Stimulated activated CD4-positive, alpha-beta T cell treated with anti-CD3 and anti-CD28 coated beads, Interleukin-1b, Interleukin-23, amount 100 ng/mL, for 48 hours (primary cell): ENCODE measurements around the gene GALNS.

ENCODE experiments used
- DNase-seq: peaks from one replicate; pipeline ENCODE4 v3.0.0-alpha.2; 2020

GALNS gene

DNA sequence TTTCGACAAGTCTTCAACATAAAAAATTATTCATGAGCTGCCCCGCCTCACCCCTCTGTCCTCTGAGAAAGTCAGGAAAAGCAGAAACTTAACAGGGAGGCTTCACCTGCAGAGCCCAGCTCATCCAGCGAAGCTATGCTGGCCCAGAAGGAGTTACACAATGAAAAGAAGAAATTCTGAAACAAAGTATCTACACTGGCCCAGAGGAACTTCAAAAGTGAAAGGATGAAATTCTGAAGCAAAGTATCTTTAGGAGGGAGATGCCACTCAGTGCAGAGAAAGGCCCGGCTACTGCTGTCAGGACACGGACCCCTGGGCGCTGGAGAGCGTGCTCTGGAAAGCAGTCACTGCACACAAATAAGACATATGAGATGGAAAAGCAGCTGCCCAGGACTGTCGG, 1.6 kb downstream of the GALNS start:
- DNase-seq, result no peak

DNA sequence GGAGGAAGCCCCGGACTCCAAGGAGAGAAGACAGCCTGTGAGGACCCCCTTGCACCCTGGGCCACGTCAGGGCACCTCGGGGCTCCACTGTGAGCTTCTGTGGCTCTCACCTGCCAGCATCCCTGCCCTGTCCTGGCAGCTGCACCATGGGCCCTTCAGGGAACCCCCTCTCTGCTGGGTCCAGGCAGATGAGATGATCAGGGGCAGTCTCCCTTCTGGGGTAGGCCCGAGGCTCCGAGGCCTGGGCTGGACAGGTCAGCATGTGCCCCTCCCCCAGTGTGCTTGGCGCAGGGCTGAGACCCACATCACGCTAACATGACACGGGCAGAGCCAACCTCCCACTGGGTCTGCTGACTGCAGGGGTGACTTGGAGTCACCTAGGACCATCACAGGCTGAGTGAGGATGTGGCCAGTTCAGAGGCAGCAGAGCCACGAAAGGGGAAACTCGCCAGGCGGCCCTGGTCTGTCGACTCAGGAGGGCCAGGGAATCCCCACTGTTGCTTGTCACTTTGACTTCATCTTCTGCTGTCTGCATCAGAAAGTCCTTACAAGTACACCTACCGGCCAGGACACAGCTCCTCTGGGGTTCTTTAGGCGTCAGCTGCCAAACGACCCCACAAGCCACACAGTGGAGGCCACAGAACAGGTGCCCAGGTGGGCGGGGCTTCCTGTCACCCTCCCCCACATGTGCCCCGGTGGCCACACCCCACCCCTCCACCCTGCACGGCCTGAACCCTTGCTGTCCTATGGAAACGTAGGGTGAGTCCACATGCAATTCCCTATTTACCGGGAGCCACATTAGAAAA, 2.2 kb downstream of the GALNS start:
- no peak for DNase-seq

DNA sequence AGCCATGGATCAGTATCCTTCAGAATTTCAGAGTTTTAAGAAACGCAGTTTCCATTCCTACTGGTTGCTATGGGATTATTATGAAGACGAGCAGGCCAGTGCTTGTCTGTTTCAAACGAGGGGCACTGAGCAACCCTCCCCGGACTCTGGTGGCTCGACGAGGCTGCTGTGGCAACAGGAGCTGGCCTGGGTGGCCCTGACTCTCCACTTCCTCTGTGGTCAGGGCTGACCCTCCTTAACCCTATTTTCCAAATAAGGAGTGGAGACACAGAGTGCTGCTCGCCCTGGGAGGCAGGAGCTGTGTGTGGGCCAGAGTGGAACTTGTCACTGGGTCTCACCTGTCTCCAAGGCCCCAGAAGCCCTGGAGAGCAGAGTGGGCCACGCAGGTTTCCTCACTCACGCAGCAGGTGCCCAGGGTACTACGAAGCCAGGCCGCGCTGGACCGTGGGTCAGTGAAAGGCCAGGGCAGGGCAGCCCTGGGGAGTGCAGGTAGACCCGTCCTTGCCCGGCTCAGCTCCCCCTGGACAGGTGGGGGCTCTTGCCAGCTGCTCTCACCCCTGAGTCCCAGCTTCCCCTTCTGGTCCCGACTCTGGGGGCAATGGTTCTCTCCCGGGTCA, 3.3 kb downstream of the GALNS start:
- no peak for DNase-seq

GRCh38 chr16:88851616-88852015, 5.1 kb downstream of the GALNS start:
- DNase-seq, result no peak

GRCh38 chr16:88850531-88851199, 6.1 kb downstream of the GALNS start:
- no peak for DNase-seq

DNA sequence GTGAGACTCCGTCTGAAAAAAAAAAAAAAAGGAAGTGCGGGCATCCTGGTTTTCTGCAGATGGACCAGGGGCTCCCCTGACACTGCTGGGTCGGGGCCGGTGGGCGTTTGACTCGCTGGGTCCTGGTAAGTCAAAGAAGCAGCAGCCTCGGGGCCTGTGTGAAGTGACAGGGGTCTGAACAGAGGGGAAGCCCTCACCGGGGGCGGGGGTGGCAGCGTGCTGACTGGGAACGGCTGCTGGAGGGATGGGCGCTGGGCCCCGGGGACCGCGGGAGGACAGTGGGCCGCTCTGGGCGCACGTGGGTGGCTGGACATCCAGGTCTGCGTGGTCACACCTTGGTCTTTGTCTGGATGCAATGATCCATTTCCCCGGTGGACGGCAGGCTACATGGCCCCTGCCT, 8.2 kb downstream of the GALNS start:
- no peak for DNase-seq

- no peak for DNase-seq
Observed at GRCh38 chr16:88847654-88848053, 9.1 kb downstream of the GALNS start.

GRCh38 chr16:88846088-88846487, 10.7 kb downstream of the GALNS start:
- DNase-seq, result no peak

DNA sequence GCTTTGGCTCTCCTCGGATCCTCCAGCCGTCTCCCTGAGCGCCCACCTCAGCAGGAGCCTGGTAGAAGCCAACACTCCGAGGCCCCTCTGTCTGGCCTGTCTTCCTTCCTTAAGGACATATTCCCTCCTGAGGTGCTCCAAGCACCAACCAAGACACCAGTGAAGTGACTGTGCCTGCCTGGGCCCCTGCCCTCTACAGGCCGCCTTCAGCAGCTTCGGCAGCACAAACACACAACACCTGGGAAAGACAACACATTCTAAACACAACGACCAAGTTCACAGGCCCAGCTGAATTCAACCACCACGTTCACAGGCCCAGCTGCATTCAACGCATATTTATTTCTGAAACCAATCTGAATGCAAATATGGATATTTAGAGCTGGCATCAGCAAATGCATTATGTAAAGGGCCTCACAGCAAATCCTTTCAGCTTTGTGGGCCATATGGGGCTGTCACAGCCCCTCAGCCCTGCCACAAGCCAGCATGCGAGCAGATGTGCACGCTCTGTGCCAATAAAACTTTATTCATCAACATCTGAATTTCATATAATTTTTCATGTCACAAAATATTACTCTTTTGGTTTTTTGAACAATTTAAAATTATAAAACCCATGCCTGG, 12.2 kb downstream of the GALNS start:
- DNase-seq, result no peak

- DNase-seq, result no peak
Observed at GRCh38 chr16:88843256-88843655, 13.5 kb downstream of the GALNS start.

- DNase-seq, result no peak
Observed at GRCh38 chr16:88842806-88843205, 13.9 kb downstream of the GALNS start.

GRCh38 chr16:88842308-88842756, 14.4 kb downstream of the GALNS start:
- DNase-seq, result no peak

- DNase-seq, result no peak
Observed at GRCh38 chr16:88841521-88842307, 15.0 kb downstream of the GALNS start.

DNA sequence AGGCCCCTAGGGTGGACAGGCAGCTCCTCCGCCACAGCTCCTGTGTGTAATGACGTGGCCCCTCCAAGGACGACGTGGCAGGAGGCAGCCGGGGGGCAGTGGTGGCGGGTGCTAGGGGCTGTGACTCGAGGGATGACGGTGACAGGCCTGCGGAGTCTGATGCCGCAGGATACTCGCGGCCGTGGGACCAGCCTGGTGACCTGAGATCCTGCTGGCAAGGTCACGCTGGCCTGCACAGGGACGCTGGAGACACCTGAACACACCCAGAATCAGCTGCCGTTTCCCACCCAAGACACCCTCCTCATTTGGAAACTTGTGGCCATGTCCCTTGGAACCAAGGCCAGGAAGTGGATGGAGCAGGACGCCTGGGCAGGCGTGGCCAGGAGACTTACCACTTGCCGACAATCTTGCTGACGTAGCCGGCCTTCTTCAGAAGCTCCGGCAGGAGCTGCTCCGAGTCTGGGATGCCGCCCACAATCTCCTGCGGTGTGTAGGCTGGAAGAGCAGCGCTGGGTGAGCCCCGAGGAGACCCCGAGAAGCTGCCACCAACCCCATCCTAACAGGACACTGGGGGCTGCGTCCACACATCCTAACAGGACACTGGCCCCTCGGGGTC, 16.0 kb downstream of the GALNS start:
- no peak for DNase-seq

DNA sequence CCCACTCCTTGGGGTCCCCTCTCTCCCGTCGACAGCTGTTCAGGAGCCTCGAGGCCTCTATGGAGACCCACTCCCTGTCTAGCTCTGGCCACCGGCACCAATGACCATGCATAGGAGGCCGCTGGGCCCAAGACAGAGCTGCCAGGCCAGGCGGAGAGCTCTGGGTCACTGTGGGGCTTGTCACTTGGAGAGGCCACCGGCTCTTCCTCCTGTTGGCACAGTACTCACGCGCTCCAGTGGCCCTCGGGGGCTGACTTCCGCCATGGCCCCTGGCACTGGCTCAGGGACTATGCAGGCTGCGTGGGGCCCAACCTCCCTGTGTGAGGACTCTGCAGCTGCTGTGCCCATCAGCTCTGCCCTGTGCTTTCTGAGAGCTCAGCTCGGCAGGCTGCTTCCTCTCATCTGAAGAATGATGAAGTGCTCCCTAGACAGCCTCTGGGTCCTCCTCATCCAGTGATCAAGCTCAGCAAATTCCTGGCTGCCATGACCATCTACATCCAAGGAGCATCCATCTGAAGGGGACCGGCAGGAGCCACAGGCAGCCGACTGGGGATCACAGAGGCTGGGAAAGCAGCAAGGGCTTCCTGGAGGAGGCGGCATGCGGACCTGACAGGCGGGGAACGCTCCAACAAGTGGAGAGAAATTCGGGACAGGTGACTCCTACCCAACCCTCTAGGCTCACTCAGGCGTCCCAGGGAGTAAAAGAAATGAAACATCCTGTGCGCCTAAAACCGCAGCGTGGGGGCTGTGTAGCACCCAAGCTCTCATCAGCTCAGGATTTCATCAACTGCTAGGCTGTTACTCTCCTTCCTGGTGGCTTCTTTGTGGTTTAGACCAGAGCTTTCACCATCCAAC, 16.8 kb downstream of the GALNS start:
- no peak for DNase-seq

DNA sequence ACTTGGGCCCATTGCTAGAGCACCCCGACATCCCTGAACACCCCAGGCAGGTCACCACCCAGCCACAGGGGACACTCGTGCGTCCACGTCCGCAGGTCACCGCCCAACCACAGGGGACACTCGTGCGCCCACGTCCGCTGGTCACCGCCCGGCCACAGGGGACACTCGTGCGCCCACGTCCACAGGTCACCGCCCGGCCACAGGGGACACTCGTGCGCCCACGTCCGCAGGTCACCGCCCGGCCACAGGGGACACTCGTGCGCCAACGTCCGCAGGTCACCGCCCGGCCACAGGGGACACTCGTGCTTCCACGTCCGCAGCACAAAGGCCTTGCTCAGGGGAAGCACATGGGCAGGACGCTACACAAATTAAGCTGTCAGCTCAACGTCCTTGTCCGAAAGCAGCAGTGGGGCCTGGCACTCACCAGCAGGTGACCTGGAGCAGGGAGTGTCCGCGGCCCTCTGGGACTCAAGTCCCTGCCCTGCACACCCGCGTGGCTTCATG, 17.7 kb downstream of the GALNS start:
- no peak for DNase-seq

- DNase-seq, result no peak
Observed at GRCh38 chr16:88838566-88838965, 18.2 kb downstream of the GALNS start.

DNA sequence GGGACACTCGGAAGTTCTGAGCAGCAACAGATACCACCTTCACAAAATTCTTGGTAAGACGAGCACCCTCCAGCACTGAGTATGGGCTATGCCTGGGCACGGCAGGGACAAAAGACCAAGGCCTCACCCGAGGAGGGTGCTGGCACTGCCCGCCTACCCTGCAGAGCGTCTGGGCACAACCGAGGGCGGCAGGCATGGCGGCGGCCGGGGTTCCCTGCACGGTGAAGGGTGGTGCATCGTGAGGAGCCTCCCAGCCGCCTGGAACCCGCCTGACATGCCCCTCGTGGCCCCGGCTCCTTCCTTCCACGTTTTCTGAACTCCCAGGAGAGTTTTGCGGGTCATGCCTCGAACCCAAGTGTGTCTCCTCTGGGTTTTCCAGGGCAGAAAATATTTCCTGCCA, 18.9 kb downstream of the GALNS start:
- DNase-seq, result no peak

DNA sequence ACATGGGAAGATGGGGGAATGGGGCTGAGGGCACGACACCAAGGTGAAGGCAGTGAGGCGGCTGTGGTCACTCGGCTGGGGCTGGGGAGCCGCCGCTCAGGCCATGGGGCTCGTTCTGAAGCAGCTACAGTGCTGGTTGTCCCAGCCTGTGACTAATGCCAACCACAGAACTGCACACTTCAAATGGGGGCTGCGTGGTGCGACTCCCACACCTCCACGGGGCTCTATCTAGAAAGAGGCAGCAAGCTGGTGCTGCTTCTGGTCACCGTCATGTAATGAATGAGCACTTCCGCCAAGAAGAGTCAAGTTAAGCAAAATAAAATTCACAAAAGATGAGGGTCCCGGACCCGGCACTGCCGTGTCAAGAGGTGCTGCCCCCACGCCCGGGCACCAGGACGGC, 20.0 kb downstream of the GALNS start:
- no peak for DNase-seq

DNA sequence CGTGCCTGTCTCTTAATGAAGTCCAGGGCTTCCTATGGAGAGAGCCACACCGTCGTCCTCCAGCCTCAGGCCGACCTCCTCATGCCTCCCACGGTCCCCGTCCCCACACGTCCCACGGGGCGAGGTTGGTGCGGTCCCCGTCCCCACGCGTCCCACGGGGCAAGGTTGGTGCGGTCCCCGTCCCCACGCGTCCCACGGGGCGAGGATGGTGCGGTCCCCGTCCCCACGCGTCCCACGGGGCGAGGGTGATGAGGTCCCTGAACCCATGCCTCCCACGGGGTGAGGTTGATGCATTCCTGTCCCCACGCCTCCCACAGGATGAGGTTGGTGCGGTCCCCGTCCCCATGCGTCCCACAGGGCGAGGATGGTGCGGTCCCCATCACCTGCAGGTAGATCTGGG, 20.9 kb downstream of the GALNS start:
- DNase-seq, result no peak

GRCh38 chr16:88835383-88835782, 21.4 kb downstream of the GALNS start:
- no peak for DNase-seq
